Progenitor cell of endocrine pancreas (in vitro differentiated cells): ENCODE results near the gene PSMB8. TPM values are rescaled to one million over a fixed set of nuclear protein-coding genes. Genes with fewer than 3 reads are reported as not detected.

Source experiments
- DNase-seq: peaks from one replicate; pipeline ENCODE4 v3.0.0; 2021; ENCODE audit warnings: low spot score; ENCODE audit not compliant: unreplicated experiment
- H3K27ac Mint-ChIP-seq: 2 replicates; pipeline ENCODE4 v1.8.0; 2021; ENCODE audit warnings: mild to moderate bottlenecking, moderate library complexity, mixed read lengths
- H3K27me3 Mint-ChIP-seq: 2 replicates; pipeline ENCODE4 v1.8.0; 2021; ENCODE audit warnings: mixed read lengths
- H3K36me3 Mint-ChIP-seq: 2 replicates; pipeline ENCODE4 v1.8.0; 2022; ENCODE audit warnings: mixed read lengths; ENCODE audit not compliant: insufficient read depth
- H3K4me1 Mint-ChIP-seq: 2 replicates; pipeline ENCODE4 v1.8.0; 2021; ENCODE audit warnings: low read depth, mixed read lengths
- H3K4me3 Mint-ChIP-seq: 2 replicates; pipeline ENCODE4 v1.8.0; 2021; ENCODE audit warnings: low read depth, mild to moderate bottlenecking, moderate library complexity, mixed read lengths
- H3K9me3 Mint-ChIP-seq: 2 replicates; pipeline ENCODE4 v1.8.0; 2021; ENCODE audit warnings: low read depth, mixed read lengths
- total RNA-seq: library from RNA; stranded (reverse); gene quantifications from 2 replicates; pipeline ENCODE4 v1.2.1, GENCODE V29; 2021
- TF ChIP-seq, protein P1 (sequence below): fragments of 200-600 bp; sonication (generic); IDR thresholded peaks from one replicate; pipeline ENCODE4 v1.5.0; 2021; ENCODE audit warnings: antibody characterized with exemption, mild to moderate bottlenecking; ENCODE audit not compliant: unreplicated experiment

The PSMB8 gene
- total RNA-seq, 1 donor from 2014 or later, result 0.29 TPM

DNA sequence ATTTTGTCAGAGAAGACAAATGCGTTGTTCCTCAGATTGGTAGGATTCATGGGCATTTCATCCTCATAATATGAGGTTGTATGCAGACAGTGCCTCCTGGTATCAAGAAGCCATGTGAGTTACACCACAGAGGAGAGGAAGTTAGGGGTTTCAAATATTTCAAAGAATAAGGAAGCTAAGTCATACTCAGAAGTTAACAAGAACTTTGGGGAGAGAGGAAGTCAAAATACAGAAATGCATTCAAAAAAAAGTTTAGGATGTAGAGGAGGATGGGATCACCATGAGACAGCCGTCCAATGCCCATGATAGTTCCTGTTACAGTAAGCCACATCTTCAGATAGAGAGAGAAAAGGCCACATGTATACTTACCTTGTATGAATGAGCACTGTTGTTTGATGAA, 49.3 kb downstream of the PSMB8 start:
- H3K4me3 Mint-ChIP-seq, result no peak overlapping the region
- no peak for DNase-seq
- no peaks in the 10 kb centered on the region for H3K36me3 Mint-ChIP-seq
- H3K27ac Mint-ChIP-seq, result no peak overlapping the region
- peaks cover 65% of the 10 kb centered on the region for H3K27me3 Mint-ChIP-seq
- H3K4me1 Mint-ChIP-seq, result peaks cover 2% of the 10 kb centered on the region
- peaks cover 4% of the 10 kb centered on the region for H3K9me3 Mint-ChIP-seq
- TF ChIP-seq, protein P1, sequence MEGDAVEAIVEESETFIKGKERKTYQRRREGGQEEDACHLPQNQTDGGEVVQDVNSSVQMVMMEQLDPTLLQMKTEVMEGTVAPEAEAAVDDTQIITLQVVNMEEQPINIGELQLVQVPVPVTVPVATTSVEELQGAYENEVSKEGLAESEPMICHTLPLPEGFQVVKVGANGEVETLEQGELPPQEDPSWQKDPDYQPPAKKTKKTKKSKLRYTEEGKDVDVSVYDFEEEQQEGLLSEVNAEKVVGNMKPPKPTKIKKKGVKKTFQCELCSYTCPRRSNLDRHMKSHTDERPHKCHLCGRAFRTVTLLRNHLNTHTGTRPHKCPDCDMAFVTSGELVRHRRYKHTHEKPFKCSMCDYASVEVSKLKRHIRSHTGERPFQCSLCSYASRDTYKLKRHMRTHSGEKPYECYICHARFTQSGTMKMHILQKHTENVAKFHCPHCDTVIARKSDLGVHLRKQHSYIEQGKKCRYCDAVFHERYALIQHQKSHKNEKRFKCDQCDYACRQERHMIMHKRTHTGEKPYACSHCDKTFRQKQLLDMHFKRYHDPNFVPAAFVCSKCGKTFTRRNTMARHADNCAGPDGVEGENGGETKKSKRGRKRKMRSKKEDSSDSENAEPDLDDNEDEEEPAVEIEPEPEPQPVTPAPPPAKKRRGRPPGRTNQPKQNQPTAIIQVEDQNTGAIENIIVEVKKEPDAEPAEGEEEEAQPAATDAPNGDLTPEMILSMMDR, result no peak

GRCh38 chr6:32792901-32793435, 50.9 kb downstream of the PSMB8 start:
- H3K9me3 Mint-ChIP-seq, result no peaks in the 10 kb centered on the region
- H3K27ac Mint-ChIP-seq, result no peak overlapping the region
- no peak overlapping the region for H3K4me3 Mint-ChIP-seq
- H3K36me3 Mint-ChIP-seq, result no peaks in the 10 kb centered on the region
- DNase-seq, result no peak
- peaks cover 2% of the 10 kb centered on the region for H3K4me1 Mint-ChIP-seq
- TF ChIP-seq, protein P1, result no peak
- peaks cover 57% of the 10 kb centered on the region for H3K27me3 Mint-ChIP-seq

Other genes with a start within 250 kb of the PSMB8 start
- not detected in 2 replicates for gene HLA-DQA1, start 206.6 kb downstream of the PSMB8 start, total RNA-seq
- gene HLA-DQB1, start 177.4 kb downstream of the PSMB8 start, total RNA-seq, result 6.1 TPM in 2 replicates
- 0.44 and 0.79 TPM in 2 replicates for gene HLA-DQA2, start 102.7 kb downstream of the PSMB8 start, total RNA-seq
- not detected in 2 replicates for gene HLA-DQB2, start 80.5 kb downstream of the PSMB8 start, total RNA-seq
- not detected in 2 replicates for gene HLA-DOB, start 27.0 kb downstream of the PSMB8 start, total RNA-seq
- gene TAP2, start 5.3 kb downstream of the PSMB8 start, total RNA-seq, result 2.0 and 5.1 TPM in 2 replicates
- gene TAP1, start 9.7 kb upstream of the PSMB8 start, total RNA-seq, result 0.50 and 1.1 TPM in 2 replicates
- gene PSMB9, start 10.1 kb upstream of the PSMB8 start, total RNA-seq, result not detected in 2 replicates
- 1.1 and 1.8 TPM in 2 replicates for gene HLA-DMB, start 97.0 kb upstream of the PSMB8 start, total RNA-seq
- 3.3 and 3.4 TPM in 2 replicates for gene HLA-DMA, start 109.0 kb upstream of the PSMB8 start, total RNA-seq
- 229 and 238 TPM in 2 replicates for gene BRD2, start 124.5 kb upstream of the PSMB8 start, total RNA-seq
- gene HLA-DOA, start 165.5 kb upstream of the PSMB8 start, total RNA-seq, result 4.1 and 5.6 TPM in 2 replicates
- 0.89 and 1.8 TPM in 2 replicates for gene HLA-DPA1, start 229.6 kb upstream of the PSMB8 start, total RNA-seq
- 13.5 and 17.9 TPM in 2 replicates for gene HLA-DPB1, start 231.9 kb upstream of the PSMB8 start, total RNA-seq